ENCODE results near the gene SDHD.

DNA sequence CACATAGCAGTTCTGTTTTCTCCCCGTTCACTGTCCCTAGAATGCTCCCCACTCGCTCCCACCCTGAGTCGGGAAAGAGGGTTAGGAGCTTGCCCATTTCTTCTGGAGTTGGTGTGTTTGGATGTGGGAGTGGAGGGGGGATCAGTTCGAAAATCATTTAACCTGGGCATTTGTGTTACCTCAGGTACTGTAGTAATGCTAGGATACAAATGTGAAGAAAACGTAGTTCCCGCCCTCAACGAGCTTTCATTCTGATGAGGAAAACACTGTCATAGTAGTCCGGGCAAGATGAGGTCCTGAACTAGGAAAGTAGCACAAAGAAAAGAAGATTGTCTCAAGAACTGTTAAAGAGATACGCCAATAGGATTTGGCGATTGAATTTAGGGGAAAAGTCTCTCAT is 539 bp downstream of the SDHD start:
- TF ChIP-seq, protein P1, sequence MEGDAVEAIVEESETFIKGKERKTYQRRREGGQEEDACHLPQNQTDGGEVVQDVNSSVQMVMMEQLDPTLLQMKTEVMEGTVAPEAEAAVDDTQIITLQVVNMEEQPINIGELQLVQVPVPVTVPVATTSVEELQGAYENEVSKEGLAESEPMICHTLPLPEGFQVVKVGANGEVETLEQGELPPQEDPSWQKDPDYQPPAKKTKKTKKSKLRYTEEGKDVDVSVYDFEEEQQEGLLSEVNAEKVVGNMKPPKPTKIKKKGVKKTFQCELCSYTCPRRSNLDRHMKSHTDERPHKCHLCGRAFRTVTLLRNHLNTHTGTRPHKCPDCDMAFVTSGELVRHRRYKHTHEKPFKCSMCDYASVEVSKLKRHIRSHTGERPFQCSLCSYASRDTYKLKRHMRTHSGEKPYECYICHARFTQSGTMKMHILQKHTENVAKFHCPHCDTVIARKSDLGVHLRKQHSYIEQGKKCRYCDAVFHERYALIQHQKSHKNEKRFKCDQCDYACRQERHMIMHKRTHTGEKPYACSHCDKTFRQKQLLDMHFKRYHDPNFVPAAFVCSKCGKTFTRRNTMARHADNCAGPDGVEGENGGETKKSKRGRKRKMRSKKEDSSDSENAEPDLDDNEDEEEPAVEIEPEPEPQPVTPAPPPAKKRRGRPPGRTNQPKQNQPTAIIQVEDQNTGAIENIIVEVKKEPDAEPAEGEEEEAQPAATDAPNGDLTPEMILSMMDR (IDR thresholded peaks at IDR 0.05; ENCODE audit: low read depth, low read length, missing input control): no peak
- TF ChIP-seq, protein P2, sequence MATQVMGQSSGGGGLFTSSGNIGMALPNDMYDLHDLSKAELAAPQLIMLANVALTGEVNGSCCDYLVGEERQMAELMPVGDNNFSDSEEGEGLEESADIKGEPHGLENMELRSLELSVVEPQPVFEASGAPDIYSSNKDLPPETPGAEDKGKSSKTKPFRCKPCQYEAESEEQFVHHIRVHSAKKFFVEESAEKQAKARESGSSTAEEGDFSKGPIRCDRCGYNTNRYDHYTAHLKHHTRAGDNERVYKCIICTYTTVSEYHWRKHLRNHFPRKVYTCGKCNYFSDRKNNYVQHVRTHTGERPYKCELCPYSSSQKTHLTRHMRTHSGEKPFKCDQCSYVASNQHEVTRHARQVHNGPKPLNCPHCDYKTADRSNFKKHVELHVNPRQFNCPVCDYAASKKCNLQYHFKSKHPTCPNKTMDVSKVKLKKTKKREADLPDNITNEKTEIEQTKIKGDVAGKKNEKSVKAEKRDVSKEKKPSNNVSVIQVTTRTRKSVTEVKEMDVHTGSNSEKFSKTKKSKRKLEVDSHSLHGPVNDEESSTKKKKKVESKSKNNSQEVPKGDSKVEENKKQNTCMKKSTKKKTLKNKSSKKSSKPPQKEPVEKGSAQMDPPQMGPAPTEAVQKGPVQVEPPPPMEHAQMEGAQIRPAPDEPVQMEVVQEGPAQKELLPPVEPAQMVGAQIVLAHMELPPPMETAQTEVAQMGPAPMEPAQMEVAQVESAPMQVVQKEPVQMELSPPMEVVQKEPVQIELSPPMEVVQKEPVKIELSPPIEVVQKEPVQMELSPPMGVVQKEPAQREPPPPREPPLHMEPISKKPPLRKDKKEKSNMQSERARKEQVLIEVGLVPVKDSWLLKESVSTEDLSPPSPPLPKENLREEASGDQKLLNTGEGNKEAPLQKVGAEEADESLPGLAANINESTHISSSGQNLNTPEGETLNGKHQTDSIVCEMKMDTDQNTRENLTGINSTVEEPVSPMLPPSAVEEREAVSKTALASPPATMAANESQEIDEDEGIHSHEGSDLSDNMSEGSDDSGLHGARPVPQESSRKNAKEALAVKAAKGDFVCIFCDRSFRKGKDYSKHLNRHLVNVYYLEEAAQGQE (IDR thresholded peaks at IDR 0.05): peak; percentile 16
- TF ChIP-seq, protein P3, sequence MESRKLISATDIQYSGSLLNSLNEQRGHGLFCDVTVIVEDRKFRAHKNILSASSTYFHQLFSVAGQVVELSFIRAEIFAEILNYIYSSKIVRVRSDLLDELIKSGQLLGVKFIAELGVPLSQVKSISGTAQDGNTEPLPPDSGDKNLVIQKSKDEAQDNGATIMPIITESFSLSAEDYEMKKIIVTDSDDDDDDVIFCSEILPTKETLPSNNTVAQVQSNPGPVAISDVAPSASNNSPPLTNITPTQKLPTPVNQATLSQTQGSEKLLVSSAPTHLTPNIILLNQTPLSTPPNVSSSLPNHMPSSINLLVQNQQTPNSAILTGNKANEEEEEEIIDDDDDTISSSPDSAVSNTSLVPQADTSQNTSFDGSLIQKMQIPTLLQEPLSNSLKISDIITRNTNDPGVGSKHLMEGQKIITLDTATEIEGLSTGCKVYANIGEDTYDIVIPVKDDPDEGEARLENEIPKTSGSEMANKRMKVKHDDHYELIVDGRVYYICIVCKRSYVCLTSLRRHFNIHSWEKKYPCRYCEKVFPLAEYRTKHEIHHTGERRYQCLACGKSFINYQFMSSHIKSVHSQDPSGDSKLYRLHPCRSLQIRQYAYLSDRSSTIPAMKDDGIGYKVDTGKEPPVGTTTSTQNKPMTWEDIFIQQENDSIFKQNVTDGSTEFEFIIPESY (IDR thresholded peaks at IDR 0.05): no peak
- TF ChIP-seq JUND (IDR thresholded peaks at IDR 0.05): no peak
- TF ChIP-seq GABPA (IDR thresholded peaks at IDR 0.05 in 1 of 2, conservative IDR thresholded peaks at IDR 0.05 in 1 of 2): no peak
- no peak for TF ChIP-seq FOXA1 (IDR thresholded peaks at IDR 0.05)
- TF ChIP-seq, protein P4, sequence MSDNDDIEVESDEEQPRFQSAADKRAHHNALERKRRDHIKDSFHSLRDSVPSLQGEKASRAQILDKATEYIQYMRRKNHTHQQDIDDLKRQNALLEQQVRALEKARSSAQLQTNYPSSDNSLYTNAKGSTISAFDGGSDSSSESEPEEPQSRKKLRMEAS (IDR thresholded peaks at IDR 0.05): no peak
- no peak for TF ChIP-seq RXRA (IDR thresholded peaks at IDR 0.05)

All from liver (tissue), 3 donors.